ENCODE results near the gene CNTNAP1.

CNTNAP1 gene

DNA sequence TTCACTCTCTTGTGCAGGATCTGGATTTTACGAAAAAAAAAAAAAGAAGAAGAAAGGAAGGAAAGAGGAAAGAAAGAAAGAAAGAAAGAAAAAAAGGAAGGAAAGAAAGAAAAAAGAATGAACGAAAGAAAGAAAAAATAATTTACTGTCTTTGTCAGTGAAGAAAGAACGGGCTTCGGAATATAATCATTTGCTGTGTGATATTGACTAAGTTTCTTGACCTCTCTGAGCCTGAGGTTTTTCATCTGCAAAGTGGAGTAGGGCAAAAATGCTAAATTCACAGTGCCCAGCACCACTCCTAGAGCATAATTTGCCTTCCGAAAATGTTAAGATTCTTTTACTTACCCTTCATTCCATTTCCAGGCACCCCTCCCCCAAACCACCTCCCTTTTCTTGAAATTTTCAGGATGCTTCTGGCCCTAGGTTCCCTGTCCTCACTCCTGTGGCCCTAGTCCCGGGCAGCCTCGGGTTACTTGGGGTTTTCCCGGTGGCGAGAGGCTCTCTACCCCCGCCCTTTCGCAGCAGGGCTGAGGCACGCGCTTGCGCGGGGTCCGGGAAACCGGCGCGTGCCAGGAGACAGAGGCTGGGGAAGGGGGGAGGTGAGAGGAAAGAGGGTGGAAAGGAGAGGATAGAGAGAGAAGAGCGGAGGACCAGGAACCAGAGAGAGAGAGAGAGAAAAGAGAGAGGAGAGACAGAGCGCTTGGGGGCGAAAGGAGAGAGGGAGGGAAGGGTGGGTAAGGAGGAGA, at the start of gene CNTNAP1:
CNTNAP1 (plus strand) TSS at position 556 of the 746 bp plus-strand sequence. CDS start 299 bp downstream, outside the sequence.
- H3K4me1 ChIP-seq (ENCODE audit: control insufficient read depth, insufficient read depth, low read length) = peaks cover 10% of the 10 kb centered on the region
- peak within 1 kb of the TSS; percentile 77 for H3K4me3 ChIP-seq (ENCODE audit: low read depth, low read length)

GRCh38 chr17:42632949-42633444, 49.3 kb upstream of the CNTNAP1 start:
- Histone ChIP-seq H3K9me3 (ENCODE audit: control insufficient read depth, insufficient read depth, low read length) (no peaks in the 10 kb centered on the region), H3K4me1 (ENCODE audit: control insufficient read depth, insufficient read depth, low read length) (no peaks in the 10 kb centered on the region), H3K36me3 (ENCODE audit: control insufficient read depth, insufficient read depth, low read length) (no peaks in the 10 kb centered on the region), H3K27me3 (ENCODE audit: control insufficient read depth, insufficient read depth, low read length) (no peaks in the 10 kb centered on the region), H3K4me3 (ENCODE audit: low read depth, low read length) (no peak overlapping the region), H3K9ac (ENCODE audit: low read depth, low read length) (no peak overlapping the region)

More for the DNA sequence above, at the start of gene CNTNAP1:
- Histone ChIP-seq H3K9me3 (ENCODE audit: control insufficient read depth, insufficient read depth, low read length) (no peaks in the 10 kb centered on the region), H3K27me3 (ENCODE audit: control insufficient read depth, insufficient read depth, low read length) (peaks cover 49% of the 10 kb centered on the region), H3K9ac (ENCODE audit: low read depth, low read length) (peak within 1 kb of the TSS; percentile 24), H3K36me3 (ENCODE audit: control insufficient read depth, insufficient read depth, low read length) (peaks cover 5% of the 10 kb centered on the region)

- Histone ChIP-seq H3K9me3 (ENCODE audit: control insufficient read depth, insufficient read depth, low read length) (no peaks in the 10 kb centered on the region), H3K36me3 (ENCODE audit: control insufficient read depth, insufficient read depth, low read length) (no peaks in the 10 kb centered on the region), H3K9ac (ENCODE audit: low read depth, low read length) (no peak overlapping the region), H3K4me3 (ENCODE audit: low read depth, low read length) (no peak overlapping the region), H3K27me3 (ENCODE audit: control insufficient read depth, insufficient read depth, low read length) (no peaks in the 10 kb centered on the region), H3K4me1 (ENCODE audit: control insufficient read depth, insufficient read depth, low read length) (no peaks in the 10 kb centered on the region)
Observed at GRCh38 chr17:42639525-42640113, 42.7 kb upstream of the CNTNAP1 start.

- no peak overlapping the region for H3K4me3 ChIP-seq (ENCODE audit: low read depth, low read length)
- H3K9me3 ChIP-seq (ENCODE audit: control insufficient read depth, insufficient read depth, low read length) = no peaks in the 10 kb centered on the region
- H3K27me3 ChIP-seq (ENCODE audit: control insufficient read depth, insufficient read depth, low read length) = no peaks in the 10 kb centered on the region
- H3K4me1 ChIP-seq (ENCODE audit: control insufficient read depth, insufficient read depth, low read length) = no peaks in the 10 kb centered on the region
- no peaks in the 10 kb centered on the region for H3K36me3 ChIP-seq (ENCODE audit: control insufficient read depth, insufficient read depth, low read length)
- H3K9ac ChIP-seq (ENCODE audit: low read depth, low read length) = no peak overlapping the region
Observed at GRCh38 chr17:42640121-42640520, 42.2 kb upstream of the CNTNAP1 start.

DNA sequence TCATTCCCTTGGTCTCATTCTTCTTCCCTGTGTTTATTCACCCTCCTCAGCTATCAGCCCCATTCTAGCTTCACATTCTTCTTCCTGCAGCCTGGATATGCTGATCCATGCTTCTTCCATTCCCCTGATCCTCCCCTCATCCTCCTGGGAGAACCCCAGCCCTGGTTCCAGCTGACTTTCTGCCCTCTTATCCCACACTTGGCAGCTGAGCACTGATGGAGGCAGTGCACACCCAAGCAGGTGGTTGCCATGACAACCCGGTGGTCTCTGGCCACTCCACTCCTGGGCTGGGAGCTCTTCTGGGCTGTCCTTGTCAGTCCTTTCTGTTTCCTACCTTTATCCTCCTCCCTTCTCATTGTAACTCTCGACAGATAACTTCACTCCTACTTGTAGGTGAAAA, 40.0 kb upstream of the CNTNAP1 start:
- Histone ChIP-seq H3K4me1 (ENCODE audit: control insufficient read depth, insufficient read depth, low read length) (no peaks in the 10 kb centered on the region), H3K27me3 (ENCODE audit: control insufficient read depth, insufficient read depth, low read length) (no peaks in the 10 kb centered on the region), H3K9me3 (ENCODE audit: control insufficient read depth, insufficient read depth, low read length) (no peaks in the 10 kb centered on the region), H3K36me3 (ENCODE audit: control insufficient read depth, insufficient read depth, low read length) (no peaks in the 10 kb centered on the region), H3K9ac (ENCODE audit: low read depth, low read length) (no peak overlapping the region), H3K4me3 (ENCODE audit: low read depth, low read length) (no peak overlapping the region)

- H3K4me3 ChIP-seq (ENCODE audit: low read depth, low read length) = no peak overlapping the region
- no peaks in the 10 kb centered on the region for H3K4me1 ChIP-seq (ENCODE audit: control insufficient read depth, insufficient read depth, low read length)
- no peaks in the 10 kb centered on the region for H3K36me3 ChIP-seq (ENCODE audit: control insufficient read depth, insufficient read depth, low read length)
- H3K9me3 ChIP-seq (ENCODE audit: control insufficient read depth, insufficient read depth, low read length) = no peaks in the 10 kb centered on the region
- H3K9ac ChIP-seq (ENCODE audit: low read depth, low read length) = peak overlapping the region; percentile 32
- H3K27me3 ChIP-seq (ENCODE audit: control insufficient read depth, insufficient read depth, low read length) = no peaks in the 10 kb centered on the region
Observed at GRCh38 chr17:42647778-42648177, 34.6 kb upstream of the CNTNAP1 start.

DNA sequence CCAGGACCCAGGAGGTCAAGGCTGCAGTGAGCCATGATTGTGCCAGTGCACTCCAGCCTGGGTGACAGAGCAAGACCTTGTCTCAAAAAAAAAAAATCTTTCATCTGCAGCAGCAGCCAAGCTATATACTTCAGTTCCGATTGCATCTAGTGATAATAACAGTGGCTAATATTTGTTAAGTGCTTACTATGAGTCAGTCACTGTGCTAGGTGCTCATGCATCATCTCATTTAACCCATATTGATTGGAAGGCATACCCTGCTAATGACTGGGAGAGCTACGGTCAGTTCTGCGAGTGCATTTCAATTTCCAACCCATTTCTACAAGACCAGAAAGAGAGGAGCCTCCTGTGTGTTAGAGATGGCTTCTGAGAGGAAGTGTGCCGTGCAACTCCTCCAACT, 30.9 kb upstream of the CNTNAP1 start:
- Histone ChIP-seq H3K4me3 (ENCODE audit: low read depth, low read length) (no peak overlapping the region), H3K36me3 (ENCODE audit: control insufficient read depth, insufficient read depth, low read length) (no peaks in the 10 kb centered on the region), H3K4me1 (ENCODE audit: control insufficient read depth, insufficient read depth, low read length) (no peaks in the 10 kb centered on the region), H3K9ac (ENCODE audit: low read depth, low read length) (no peak overlapping the region), H3K9me3 (ENCODE audit: control insufficient read depth, insufficient read depth, low read length) (no peaks in the 10 kb centered on the region), H3K27me3 (ENCODE audit: control insufficient read depth, insufficient read depth, low read length) (no peaks in the 10 kb centered on the region)

- peak overlapping the region; percentile 45 for H3K4me3 ChIP-seq (ENCODE audit: low read depth, low read length)
- no peaks in the 10 kb centered on the region for H3K4me1 ChIP-seq (ENCODE audit: control insufficient read depth, insufficient read depth, low read length)
- peak overlapping the region; percentile 65 for H3K9ac ChIP-seq (ENCODE audit: low read depth, low read length)
- H3K27me3 ChIP-seq (ENCODE audit: control insufficient read depth, insufficient read depth, low read length) = no peaks in the 10 kb centered on the region
- H3K9me3 ChIP-seq (ENCODE audit: control insufficient read depth, insufficient read depth, low read length) = no peaks in the 10 kb centered on the region
- no peaks in the 10 kb centered on the region for H3K36me3 ChIP-seq (ENCODE audit: control insufficient read depth, insufficient read depth, low read length)
Observed at GRCh38 chr17:42653179-42654124, 28.9 kb upstream of the CNTNAP1 start.

- H3K36me3 ChIP-seq (ENCODE audit: control insufficient read depth, insufficient read depth, low read length) = no peaks in the 10 kb centered on the region
- H3K4me3 ChIP-seq (ENCODE audit: low read depth, low read length) = no peak overlapping the region
- H3K27me3 ChIP-seq (ENCODE audit: control insufficient read depth, insufficient read depth, low read length) = no peaks in the 10 kb centered on the region
- no peaks in the 10 kb centered on the region for H3K9me3 ChIP-seq (ENCODE audit: control insufficient read depth, insufficient read depth, low read length)
- no peak overlapping the region for H3K9ac ChIP-seq (ENCODE audit: low read depth, low read length)
- peaks cover 4% of the 10 kb centered on the region for H3K4me1 ChIP-seq (ENCODE audit: control insufficient read depth, insufficient read depth, low read length)
Observed at GRCh38 chr17:42655528-42655927, 26.8 kb upstream of the CNTNAP1 start.

GRCh38 chr17:42657824-42658588, 24.3 kb upstream of the CNTNAP1 start:
- H3K4me3 ChIP-seq (ENCODE audit: low read depth, low read length) = no peak overlapping the region
- no peaks in the 10 kb centered on the region for H3K9me3 ChIP-seq (ENCODE audit: control insufficient read depth, insufficient read depth, low read length)
- H3K9ac ChIP-seq (ENCODE audit: low read depth, low read length) = no peak overlapping the region
- no peaks in the 10 kb centered on the region for H3K27me3 ChIP-seq (ENCODE audit: control insufficient read depth, insufficient read depth, low read length)
- H3K4me1 ChIP-seq (ENCODE audit: control insufficient read depth, insufficient read depth, low read length) = peaks cover 6% of the 10 kb centered on the region
- H3K36me3 ChIP-seq (ENCODE audit: control insufficient read depth, insufficient read depth, low read length) = peaks cover under 1% of the 10 kb centered on the region

Measured in iPS-15b (cell line).